Esophagus squamous epithelium (tissue), 4 donors: ENCODE data around the gene KRTDAP.

Source experiments
- CTCF ChIP-seq, 6 experiments: fragments of 450-650 bp in 4 of 6; fragments of 200-600 bp in 2 of 6; sonication (generic) in 2 of 6; IDR thresholded peaks; one replicate each; pipeline ENCODE4 v1.5.1; 2016 to 2019; ENCODE audit warnings: antibody characterized with exemption in 6 of 6, mild to moderate bottlenecking in 4 of 6, moderate library complexity in 4 of 6
- POLR2A ChIP-seq, 4 donors: fragments of 450-650 bp; IDR thresholded peaks; one replicate each; pipeline ENCODE4 v1.6.1; 2017; ENCODE audit warnings: antibody characterized with exemption in 4 of 4, mild to moderate bottlenecking in 4 of 4, moderate library complexity in 3 of 4

- TF ChIP-seq CTCF (IDR thresholded peaks at IDR 0.05): no peak
- TF ChIP-seq POLR2A (IDR thresholded peaks at IDR 0.05): no peak
Observed at GRCh38 chr19:35442091-35442490, 48.2 kb downstream of the KRTDAP start.
